ENCODE measurements around the gene KRTAP12-4. TPM values are rescaled to one million over a fixed set of nuclear protein-coding genes. Genes with fewer than 3 reads are reported as not detected.
"Not testable (repeated sequence)": the region's sequence is repeated elsewhere in the genome, so short reads cannot be mapped to it uniquely, and the experiment has no call there.

KRTAP12-4 gene
- total RNA-seq, 2 donors from 2014 or later = not detected

GRCh38 chr21:44643741-44644310, 10.6 kb downstream of the KRTAP12-4 start:
- Histone ChIP-seq H3K4me1 (no peaks in the 10 kb centered on the region), H3K36me3 (no peaks in the 10 kb centered on the region), H3K9ac (ENCODE audit: low read depth in 2 of 2, low read length in 2 of 2) (no peak overlapping the region), H3K27ac (no peak overlapping the region), H3K27me3 (no peaks in the 10 kb centered on the region), H3K9me3 (no peaks in the 10 kb centered on the region), H3K4me3 (no peak overlapping the region)
- no peak for DNase-seq
- intact Hi-C loops (cut with DNase I) = no loop called here
- TF ChIP-seq CTCF (IDR thresholded peaks at IDR 0.05) = no peak

GRCh38 chr21:44640761-44641160, 13.7 kb downstream of the KRTAP12-4 start:
- no peaks in the 10 kb centered on the region for H3K4me1 ChIP-seq
- no peak for DNase-seq
- H3K9me3 ChIP-seq = no peaks in the 10 kb centered on the region
- TF ChIP-seq CTCF (IDR thresholded peaks at IDR 0.05) = no peak
- H3K36me3 ChIP-seq = no peaks in the 10 kb centered on the region
- no peaks in the 10 kb centered on the region for H3K27me3 ChIP-seq
- H3K4me3 ChIP-seq = no peak overlapping the region
- intact Hi-C loops (cut with DNase I) = no loop called here
- no peak overlapping the region for H3K9ac ChIP-seq (ENCODE audit: low read depth in 2 of 2, low read length in 2 of 2)
- no peak overlapping the region for H3K27ac ChIP-seq

GRCh38 chr21:44639331-44639655, 15.2 kb downstream of the KRTAP12-4 start:
- no peak overlapping the region for H3K27ac ChIP-seq
- H3K9me3 ChIP-seq = no peaks in the 10 kb centered on the region
- H3K36me3 ChIP-seq = no peaks in the 10 kb centered on the region
- H3K4me1 ChIP-seq = no peaks in the 10 kb centered on the region
- intact Hi-C loops (cut with DNase I) = no loop called here
- no peak overlapping the region for H3K4me3 ChIP-seq
- no peak for DNase-seq
- no peak overlapping the region for H3K9ac ChIP-seq (ENCODE audit: low read depth in 2 of 2, low read length in 2 of 2)
- no peaks in the 10 kb centered on the region for H3K27me3 ChIP-seq
- TF ChIP-seq CTCF (IDR thresholded peaks at IDR 0.05) = no peak

GRCh38 chr21:44638506-44639330, 15.7 kb downstream of the KRTAP12-4 start:
- not testable (repeated sequence) for DNase-seq, H3K27me3 ChIP-seq

GRCh38 chr21:44637851-44638348, 16.6 kb downstream of the KRTAP12-4 start:
- H3K27ac ChIP-seq; H3K4me3 ChIP-seq; H3K27me3 ChIP-seq; intact Hi-C loops (cut with DNase I); H3K9ac ChIP-seq (ENCODE audit: low read depth in 2 of 2, low read length in 2 of 2); DNase-seq; H3K4me1 ChIP-seq; H3K9me3 ChIP-seq; H3K36me3 ChIP-seq: not testable (repeated sequence)

More at GRCh38 chr21:44638506-44639330, 15.7 kb downstream of the KRTAP12-4 start:
- H3K4me3 ChIP-seq; intact Hi-C loops (cut with DNase I); H3K9me3 ChIP-seq; H3K4me1 ChIP-seq; H3K36me3 ChIP-seq; H3K27ac ChIP-seq; H3K9ac ChIP-seq (ENCODE audit: low read depth in 2 of 2, low read length in 2 of 2): not testable (repeated sequence)

- intact Hi-C loops (cut with DNase I) = no loop called here
Measured at GRCh38 chr21:44637018-44637850, 17.2 kb downstream of the KRTAP12-4 start, which contains the start of gene KRTAP10-10. Gene KRTAP10-10 (plus strand): TSS chr21:44637356. CDS start chr21:44637418, 62 bp downstream.

More at GRCh38 chr21:44637018-44637850, 17.2 kb downstream of the KRTAP12-4 start, which contains the start of gene KRTAP10-10:
- Histone ChIP-seq H3K27ac (no peak within 1 kb of the TSS), H3K4me3 (no peak within 1 kb of the TSS), H3K36me3 (no peaks in the 10 kb centered on the region), H3K4me1 (no peaks in the 10 kb centered on the region), H3K9me3 (no peaks in the 10 kb centered on the region), H3K9ac (ENCODE audit: low read depth in 2 of 2, low read length in 2 of 2) (no peak within 1 kb of the TSS), H3K27me3 (no peaks in the 10 kb centered on the region)
- TF ChIP-seq CTCF (IDR thresholded peaks at IDR 0.05) = no peak
- no peak for DNase-seq
